ENCODE data around the gene LATS2. TPM values are rescaled to one million over a fixed set of nuclear protein-coding genes. Genes with fewer than 3 reads are reported as not detected.

LATS2 gene
- total and polyA plus RNA-seq, 11 donors = 7.8 to 35.6 (median 25.8) TPM

- intact Hi-C loops (cut with DNase I) = no loop called here
- WGBS, 4 donors = 93 to 95% (median 93%) methylated on average over 7 of the region's 7 CpGs
- DNase-seq (no peak), ATAC-seq (no peak)
- peaks cover 0 to 23% (median 10%) of the 10 kb centered on the region in 12 donors for H3K4me1 ChIP-seq
- H3K27ac ChIP-seq = no peak overlapping the region
- H3K27me3 ChIP-seq = no peaks in the 10 kb centered on the region
- no peaks in the 10 kb centered on the region for H3K36me3 ChIP-seq
- H3K4me3 ChIP-seq = no peak overlapping the region
- H3K9me3 ChIP-seq = no peaks in the 10 kb centered on the region
- TF ChIP-seq POLR2A (IDR thresholded peaks at IDR 0.05) (no peak), CTCF (IDR thresholded peaks at IDR 0.05) (no peak)
Measured at GRCh38 chr13:21081926-21082325, 20.5 kb upstream of the LATS2 start.

- peak overlapping the region in 4 of 12 donors; percentile 2 to 28 (median 20) for H3K4me3 ChIP-seq
- intact Hi-C loops (cut with DNase I) = no loop called here
Measured at GRCh38 chr13:21080593-21080891, 19.2 kb upstream of the LATS2 start.

GRCh38 chr13:21079761-21080592 is 18.6 kb upstream of the LATS2 start:
- TF ChIP-seq CTCF (IDR thresholded peaks at IDR 0.05) (no peak), POLR2A (IDR thresholded peaks at IDR 0.05) (no peak)
- peak in 3 of 5 donors; percentile 33 to 40 (median 40) for DNase-seq
- peak overlapping the region in 9 of 12 donors; percentile 2 to 37 (median 20) for H3K4me3 ChIP-seq
- no peaks in the 10 kb centered on the region for H3K9me3 ChIP-seq
- peaks cover 0 to 35% (median 11%) of the 10 kb centered on the region in 12 donors for H3K4me1 ChIP-seq
- H3K27me3 ChIP-seq = no peaks in the 10 kb centered on the region
- intact Hi-C loops (cut with DNase I) = no loop called here
- peak; percentile 50 to 70 (median 62) for ATAC-seq
- peak overlapping the region in 9 of 12 donors; percentile 19 to 66 (median 34) for H3K27ac ChIP-seq
- no peaks in the 10 kb centered on the region for H3K36me3 ChIP-seq
- WGBS, 4 donors = 22 to 33% (median 29%) methylated on average over 14 of the region's 14 CpGs

More at GRCh38 chr13:21080593-21080891, 19.2 kb upstream of the LATS2 start:
- TF ChIP-seq POLR2A (IDR thresholded peaks at IDR 0.05) = no peak
- no peak for TF ChIP-seq CTCF (IDR thresholded peaks at IDR 0.05)
- 36 to 68% (median 54%) methylated on average over 3 of the region's 3 CpGs for WGBS, 4 donors
- peak overlapping the region in 8 of 12 donors; percentile 19 to 66 (median 36) for H3K27ac ChIP-seq
- H3K36me3 ChIP-seq = no peaks in the 10 kb centered on the region
- H3K9me3 ChIP-seq = no peaks in the 10 kb centered on the region
- no peaks in the 10 kb centered on the region for H3K27me3 ChIP-seq
- ATAC-seq (no peak), DNase-seq (no peak)
- H3K4me1 ChIP-seq = peaks cover 0 to 30% (median 10%) of the 10 kb centered on the region in 12 donors

- TF ChIP-seq POLR2A (IDR thresholded peaks at IDR 0.05) (no peak), CTCF (IDR thresholded peaks at IDR 0.05) (no peak)
- H3K27ac ChIP-seq = peak overlapping the region in 4 of 12 donors; percentile 38 to 66 (median 42)
- H3K4me1 ChIP-seq = peaks cover 0 to 43% (median 14%) of the 10 kb centered on the region in 12 donors
- no peaks in the 10 kb centered on the region for H3K36me3 ChIP-seq
- intact Hi-C loops (cut with DNase I) = no loop called here
- WGBS, 4 donors = 91 to 96% (median 94%) methylated on average over 3 of the region's 3 CpGs
- no peak for ATAC-seq
- no peak for DNase-seq
- peak overlapping the region in 1 of 12 donors; percentile 20 for H3K4me3 ChIP-seq
- H3K27me3 ChIP-seq = no peaks in the 10 kb centered on the region
- no peaks in the 10 kb centered on the region for H3K9me3 ChIP-seq
Measured at GRCh38 chr13:21079221-21079620, 17.8 kb upstream of the LATS2 start.
